ENCODE measurements around the gene GFRA4. TPM values are rescaled to one million over a fixed set of nuclear protein-coding genes. Genes with fewer than 3 reads are reported as not detected.

The GFRA4 gene
- total RNA-seq, 6 experiments from 2014 or later = not detected

DNA sequence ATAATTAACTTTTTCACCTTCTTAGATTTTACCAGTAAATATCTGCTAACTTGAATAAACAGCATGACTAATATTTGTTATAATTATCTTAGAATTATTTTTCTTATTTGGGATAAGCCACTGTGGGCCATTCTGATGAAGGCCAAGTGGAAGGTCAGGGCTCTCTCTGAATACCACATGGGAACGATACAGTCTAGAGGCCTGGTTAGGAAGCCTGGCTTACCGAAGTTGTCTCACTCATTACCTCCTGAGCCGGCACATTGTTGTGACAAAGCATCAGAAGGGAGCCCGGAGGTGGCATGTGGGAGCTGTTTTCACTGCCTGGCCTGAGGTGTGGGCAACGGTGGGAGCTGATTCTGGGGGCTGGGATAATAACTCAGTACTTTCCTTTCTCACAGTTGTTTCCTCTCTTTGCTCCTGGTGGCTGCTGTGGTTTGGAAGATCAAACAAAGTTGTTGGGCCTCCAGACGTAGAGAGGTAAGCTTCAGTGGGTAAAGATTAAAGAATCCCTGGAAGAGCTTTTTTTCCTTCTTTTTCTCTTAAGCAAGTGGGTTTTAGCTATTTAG is 29.2 kb downstream of the GFRA4 start:
- peaks cover 0 to 3% (median 0%) of the 10 kb centered on the region in 4 donors for H3K36me3 ChIP-seq
- no peaks in the 10 kb centered on the region for H3K9me3 ChIP-seq
- WGBS (ENCODE audit: insufficient coverage, low coverage, low lambda C conversion rate, missing lambda C conversion rate) = 68% methylated on average over 5 of the region's 6 CpGs
- no peak for TF ChIP-seq POLR2A (IDR thresholded peaks at IDR 0.05)
- TF ChIP-seq, protein P1, sequence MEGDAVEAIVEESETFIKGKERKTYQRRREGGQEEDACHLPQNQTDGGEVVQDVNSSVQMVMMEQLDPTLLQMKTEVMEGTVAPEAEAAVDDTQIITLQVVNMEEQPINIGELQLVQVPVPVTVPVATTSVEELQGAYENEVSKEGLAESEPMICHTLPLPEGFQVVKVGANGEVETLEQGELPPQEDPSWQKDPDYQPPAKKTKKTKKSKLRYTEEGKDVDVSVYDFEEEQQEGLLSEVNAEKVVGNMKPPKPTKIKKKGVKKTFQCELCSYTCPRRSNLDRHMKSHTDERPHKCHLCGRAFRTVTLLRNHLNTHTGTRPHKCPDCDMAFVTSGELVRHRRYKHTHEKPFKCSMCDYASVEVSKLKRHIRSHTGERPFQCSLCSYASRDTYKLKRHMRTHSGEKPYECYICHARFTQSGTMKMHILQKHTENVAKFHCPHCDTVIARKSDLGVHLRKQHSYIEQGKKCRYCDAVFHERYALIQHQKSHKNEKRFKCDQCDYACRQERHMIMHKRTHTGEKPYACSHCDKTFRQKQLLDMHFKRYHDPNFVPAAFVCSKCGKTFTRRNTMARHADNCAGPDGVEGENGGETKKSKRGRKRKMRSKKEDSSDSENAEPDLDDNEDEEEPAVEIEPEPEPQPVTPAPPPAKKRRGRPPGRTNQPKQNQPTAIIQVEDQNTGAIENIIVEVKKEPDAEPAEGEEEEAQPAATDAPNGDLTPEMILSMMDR (IDR thresholded peaks at IDR 0.05) = no peak
- H3K27me3 ChIP-seq = no peaks in the 10 kb centered on the region
- peaks cover 0 to 42% (median 20%) of the 10 kb centered on the region in 4 donors for H3K4me1 ChIP-seq
- intact Hi-C loops (cut with DNase I) = no loop called here
- H3K27ac ChIP-seq = no peak overlapping the region
- ATAC-seq = no peak
- no peak overlapping the region for H3K4me3 ChIP-seq
- no peak for DNase-seq

DNA sequence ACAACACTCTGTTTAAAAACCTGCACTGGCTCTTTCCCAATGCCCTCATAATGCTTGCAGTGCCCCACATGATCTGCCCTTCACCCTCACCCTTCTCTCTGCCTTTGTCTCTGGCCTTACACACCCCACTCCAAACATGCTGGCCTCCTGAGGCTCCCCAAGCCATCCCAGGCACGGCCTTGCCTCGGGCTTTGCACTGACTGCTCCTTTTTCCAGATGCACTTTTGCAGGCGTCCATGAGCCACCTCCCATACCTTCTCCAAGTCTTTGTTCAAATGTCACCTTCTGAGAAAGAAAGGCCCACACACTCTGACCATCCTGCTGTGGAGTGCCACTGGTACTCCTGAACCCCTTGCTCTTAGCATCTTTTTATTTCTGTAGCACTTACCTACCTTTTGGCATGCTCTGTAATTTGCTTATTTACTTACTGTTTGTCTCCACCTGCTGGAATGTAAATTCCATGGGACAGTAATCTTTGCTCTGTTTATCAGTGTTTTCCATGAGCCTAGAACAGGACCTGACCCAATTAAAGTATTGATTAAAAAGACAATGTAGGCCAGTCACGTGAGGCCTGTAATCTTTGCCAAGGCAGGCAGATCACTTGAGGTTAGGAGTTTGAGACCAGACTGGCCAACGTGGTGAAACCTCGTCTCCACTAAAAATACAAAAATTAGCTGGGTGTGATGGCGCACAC is 30.7 kb downstream of the GFRA4 start:
- Histone ChIP-seq H3K4me1 (peaks cover 0 to 49% (median 24%) of the 10 kb centered on the region in 4 donors), H3K27me3 (no peaks in the 10 kb centered on the region), H3K27ac (peak overlapping the region in 1 of 3 donors; percentile 39), H3K4me3 (no peak overlapping the region), H3K9me3 (no peaks in the 10 kb centered on the region), H3K36me3 (peaks cover 0 to 2% (median under 1%) of the 10 kb centered on the region in 4 donors)
- DNase-seq = peak in 2 of 3 donors; percentile 68 to 75
- intact Hi-C loops (cut with DNase I) = no loop called here
- peak; percentile 51 to 79 (median 76) for ATAC-seq
- TF ChIP-seq, protein P1 (IDR thresholded peaks at IDR 0.05) = peak; percentile 25 to 58 (median 46)
- no peak for TF ChIP-seq POLR2A (IDR thresholded peaks at IDR 0.05)
- WGBS (ENCODE audit: insufficient coverage, low coverage, low lambda C conversion rate, missing lambda C conversion rate) = 53% methylated on average over 7 of the region's 7 CpGs

DNA sequence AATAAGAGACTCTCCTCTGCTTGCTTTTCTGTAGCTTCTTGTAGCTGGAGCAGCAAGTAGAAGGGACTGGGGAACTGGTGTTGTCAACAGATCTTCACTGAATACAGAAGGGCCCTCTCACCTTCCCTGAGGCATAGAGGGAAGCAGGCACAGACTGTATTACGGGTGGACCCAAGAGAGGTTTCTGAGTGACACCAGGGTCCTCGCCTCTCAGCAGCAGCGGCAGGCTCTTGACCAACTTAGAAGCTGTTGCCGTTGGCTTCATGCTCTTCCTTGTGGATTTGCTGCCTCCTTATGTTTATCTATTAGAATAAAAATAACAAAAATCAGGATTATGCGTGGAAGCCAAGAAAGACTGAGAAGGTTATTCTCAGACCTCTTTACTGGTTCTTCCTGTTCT is 31.7 kb downstream of the GFRA4 start:
- Histone ChIP-seq H3K36me3 (peaks cover 0 to 4% (median under 1%) of the 10 kb centered on the region in 4 donors), H3K9me3 (no peaks in the 10 kb centered on the region), H3K4me3 (no peak overlapping the region), H3K27ac (peak overlapping the region in 1 of 3 donors; percentile 39), H3K4me1 (peaks cover 0 to 49% (median 24%) of the 10 kb centered on the region in 4 donors), H3K27me3 (no peaks in the 10 kb centered on the region)
- no peak for DNase-seq
- TF ChIP-seq POLR2A (IDR thresholded peaks at IDR 0.05) = no peak
- TF ChIP-seq, protein P1 (IDR thresholded peaks at IDR 0.05) = no peak
- no peak for ATAC-seq
- WGBS (ENCODE audit: insufficient coverage, low coverage, low lambda C conversion rate, missing lambda C conversion rate) = 89% methylated on average over 5 of the region's 5 CpGs
- intact Hi-C loops (cut with DNase I) = no loop called here

DNA sequence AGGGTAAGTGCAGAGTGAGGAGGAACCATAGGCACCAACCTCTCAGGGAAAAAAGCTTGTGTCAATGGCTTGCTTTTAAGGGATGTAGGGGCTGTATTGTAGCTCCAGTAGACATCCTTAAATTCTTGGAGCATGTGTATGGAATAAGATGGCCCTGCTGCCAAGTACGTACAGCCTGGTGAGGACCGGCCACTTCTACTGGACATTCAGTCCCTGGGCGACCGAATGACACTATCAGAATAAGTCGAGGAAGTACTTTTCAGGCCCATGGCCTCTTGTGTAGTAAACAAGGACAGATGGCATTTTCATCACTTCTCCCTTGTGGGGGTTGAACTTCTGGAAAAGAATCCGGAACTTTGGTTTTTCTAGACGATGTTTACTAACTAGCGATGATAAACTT is 32.8 kb downstream of the GFRA4 start:
- peaks cover 0 to 4% (median 1%) of the 10 kb centered on the region in 4 donors for H3K36me3 ChIP-seq
- no peak for TF ChIP-seq POLR2A (IDR thresholded peaks at IDR 0.05)
- TF ChIP-seq, protein P1 (IDR thresholded peaks at IDR 0.05) = no peak
- intact Hi-C loops (cut with DNase I) = no loop called here
- DNase-seq (no peak), ATAC-seq (no peak)
- H3K4me1 ChIP-seq = peaks cover 0 to 49% (median 24%) of the 10 kb centered on the region in 4 donors
- no peaks in the 10 kb centered on the region for H3K27me3 ChIP-seq
- WGBS (ENCODE audit: insufficient coverage, low coverage, low lambda C conversion rate, missing lambda C conversion rate) = 75% methylated on average over 6 of the region's 8 CpGs
- H3K4me3 ChIP-seq = no peak overlapping the region
- H3K9me3 ChIP-seq = no peaks in the 10 kb centered on the region
- no peak overlapping the region for H3K27ac ChIP-seq

Data from right lobe of liver (tissue), 6 donors.